IPS-20b (cell line): Measurements from ENCODE around the gene NME4.

Experiments
- H3K27ac ChIP-seq: one replicate; pipeline ENCODE4 v1.5.1; 2013; ENCODE audit warnings: low read length
- H3K27me3 ChIP-seq: 2 replicates; pipeline ENCODE4 v1.6.1; 2013; ENCODE audit warnings: mild to moderate bottlenecking, low read length, inconsistent platforms; ENCODE audit not compliant: insufficient read depth
- H3K36me3 ChIP-seq: 2 replicates; pipeline ENCODE4 v1.6.1; 2013; ENCODE audit warnings: low read depth, mild to moderate bottlenecking, inconsistent platforms, low read length, moderate library complexity; ENCODE audit not compliant: insufficient read depth
- H3K4me1 ChIP-seq: 2 replicates; pipeline ENCODE4 v1.6.1; 2013; ENCODE audit warnings: mild to moderate bottlenecking, control low read depth, inconsistent platforms, low read length, moderate library complexity; ENCODE audit not compliant: insufficient read depth
- H3K4me3 ChIP-seq: 2 replicates; pipeline ENCODE4 v1.5.1; 2013; ENCODE audit warnings: mild to moderate bottlenecking, low read length, inconsistent platforms
- H3K9ac ChIP-seq: 2 replicates; pipeline ENCODE4 v1.6.1; 2013; ENCODE audit warnings: low read depth, mild to moderate bottlenecking, inconsistent platforms, low read length, moderate library complexity
- H3K9me3 ChIP-seq: 2 replicates; pipeline ENCODE4 v1.6.1; 2013; ENCODE audit warnings: mild to moderate bottlenecking, low read depth, low read length, inconsistent platforms; ENCODE audit not compliant: insufficient read depth

NME4 gene

DNA sequence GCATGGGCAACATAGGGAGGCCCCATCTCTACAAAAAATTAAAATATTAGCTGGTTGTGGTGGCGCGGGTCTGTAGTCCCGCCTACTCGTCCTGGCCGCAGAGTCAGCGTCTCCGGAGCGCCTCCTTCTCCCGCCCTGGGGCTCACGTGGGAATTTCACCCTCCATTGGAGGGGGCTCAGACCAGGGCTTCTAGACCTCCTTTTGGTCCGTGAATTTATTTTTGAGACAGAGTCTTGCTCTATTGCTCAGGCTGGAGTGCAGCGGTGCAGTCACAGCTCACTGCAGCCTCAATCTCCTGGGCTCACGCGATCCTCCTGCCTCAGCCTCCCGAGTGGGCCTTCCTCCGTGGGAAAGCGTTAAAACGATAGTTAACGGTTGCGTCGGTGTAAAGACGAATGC, 394 bp upstream of the NME4 start:
- Histone ChIP-seq H3K27me3 (no peaks in the 10 kb centered on the region), H3K36me3 (peaks cover 28% of the 10 kb centered on the region), H3K4me1 (peaks cover 6% of the 10 kb centered on the region; the same call in 1 of the 2 replicates), H3K9ac (peak overlapping the region; percentile 75; the same call in 1 of the 2 replicates), H3K4me3 (peak overlapping the region; percentile 74), H3K9me3 (peaks cover 5% of the 10 kb centered on the region; the same call in 1 of the 2 replicates), H3K27ac (no peak overlapping the region)

DNA sequence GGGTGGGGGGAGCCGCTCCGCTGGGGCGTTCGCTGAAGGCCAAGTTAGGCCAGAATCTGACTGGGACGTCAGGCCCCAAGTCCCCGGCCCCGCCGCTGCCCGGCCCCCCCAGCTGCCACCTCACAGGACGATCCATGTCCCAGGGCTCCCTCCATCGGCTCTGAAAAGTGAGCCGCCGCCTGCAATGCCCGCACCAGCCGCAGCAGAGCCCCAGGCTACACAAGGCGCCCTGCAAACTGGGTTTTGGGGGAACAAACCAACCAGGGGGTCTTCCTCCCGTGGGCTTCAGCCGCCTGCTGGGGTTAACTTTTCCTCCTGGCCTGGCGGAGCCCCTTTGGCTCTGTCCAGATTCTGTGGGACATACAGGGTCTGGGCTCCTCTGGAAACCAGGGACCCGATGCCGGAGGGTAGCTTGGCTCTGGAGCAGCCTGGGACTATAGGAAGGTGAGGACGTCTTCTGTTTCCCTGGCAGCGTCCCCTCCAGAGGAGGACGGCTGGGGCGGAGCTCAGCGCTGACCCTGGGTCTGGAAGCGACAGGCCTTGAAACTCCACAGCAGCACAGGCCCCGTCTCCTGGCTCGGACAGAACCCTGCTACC, 835 bp downstream of the NME4 start:
- H3K27me3 ChIP-seq, result no peaks in the 10 kb centered on the region
- no peaks in the 10 kb centered on the region for H3K9me3 ChIP-seq
- H3K27ac ChIP-seq, result no peak overlapping the region
- peaks cover 6% of the 10 kb centered on the region; the same call in 1 of the 2 replicates for H3K4me1 ChIP-seq
- peak overlapping the region; percentile 48; the same call in 1 of the 2 replicates for H3K9ac ChIP-seq
- peaks cover 28% of the 10 kb centered on the region for H3K36me3 ChIP-seq
- peak overlapping the region; percentile 60; the same call in 1 of the 2 replicates for H3K4me3 ChIP-seq

DNA sequence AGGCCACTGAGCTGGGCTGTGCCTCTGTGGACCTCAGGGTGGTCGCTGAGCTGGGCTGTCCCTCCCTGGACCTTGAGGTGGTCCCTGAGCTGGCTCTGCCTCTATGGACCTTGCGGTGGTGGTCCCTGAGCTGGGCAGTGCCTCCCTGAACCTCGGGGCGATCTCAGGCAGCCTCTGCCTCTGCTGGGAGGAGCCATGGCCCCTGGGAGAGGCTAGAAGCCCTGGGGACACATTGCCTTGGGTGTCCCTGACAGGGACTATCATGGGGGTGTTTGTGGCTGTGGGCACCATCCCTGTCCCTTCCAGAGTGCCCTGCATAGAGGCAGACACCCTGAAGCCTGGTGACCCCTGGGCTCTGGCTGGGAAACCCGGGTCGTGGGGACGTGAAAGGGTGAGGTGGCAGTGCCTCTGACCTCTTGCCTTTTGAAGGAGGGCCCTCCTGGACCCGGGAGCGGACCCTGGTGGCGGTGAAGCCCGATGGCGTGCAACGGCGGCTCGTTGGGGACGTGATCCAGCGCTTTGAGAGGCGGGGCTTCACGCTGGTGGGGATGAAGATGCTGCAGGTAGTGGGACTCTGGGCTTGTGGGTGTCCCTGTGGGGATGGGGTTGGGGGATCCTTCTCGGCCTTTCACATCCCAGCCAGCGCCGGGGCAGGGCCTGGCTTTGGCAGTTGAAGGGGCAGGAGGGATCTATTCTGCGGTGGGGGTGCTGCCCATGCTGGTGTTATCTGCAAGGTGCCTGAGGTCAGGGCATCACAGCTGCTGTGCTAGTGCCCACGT, 1.8 kb downstream of the NME4 start:
- no peaks in the 10 kb centered on the region for H3K9me3 ChIP-seq
- peaks cover 28% of the 10 kb centered on the region for H3K36me3 ChIP-seq
- H3K27me3 ChIP-seq, result no peaks in the 10 kb centered on the region
- peak overlapping the region; percentile 60; the same call in 1 of the 2 replicates for H3K4me3 ChIP-seq
- no peak overlapping the region for H3K27ac ChIP-seq
- H3K9ac ChIP-seq, result no peak overlapping the region
- H3K4me1 ChIP-seq, result peaks cover 6% of the 10 kb centered on the region; the same call in 1 of the 2 replicates

DNA sequence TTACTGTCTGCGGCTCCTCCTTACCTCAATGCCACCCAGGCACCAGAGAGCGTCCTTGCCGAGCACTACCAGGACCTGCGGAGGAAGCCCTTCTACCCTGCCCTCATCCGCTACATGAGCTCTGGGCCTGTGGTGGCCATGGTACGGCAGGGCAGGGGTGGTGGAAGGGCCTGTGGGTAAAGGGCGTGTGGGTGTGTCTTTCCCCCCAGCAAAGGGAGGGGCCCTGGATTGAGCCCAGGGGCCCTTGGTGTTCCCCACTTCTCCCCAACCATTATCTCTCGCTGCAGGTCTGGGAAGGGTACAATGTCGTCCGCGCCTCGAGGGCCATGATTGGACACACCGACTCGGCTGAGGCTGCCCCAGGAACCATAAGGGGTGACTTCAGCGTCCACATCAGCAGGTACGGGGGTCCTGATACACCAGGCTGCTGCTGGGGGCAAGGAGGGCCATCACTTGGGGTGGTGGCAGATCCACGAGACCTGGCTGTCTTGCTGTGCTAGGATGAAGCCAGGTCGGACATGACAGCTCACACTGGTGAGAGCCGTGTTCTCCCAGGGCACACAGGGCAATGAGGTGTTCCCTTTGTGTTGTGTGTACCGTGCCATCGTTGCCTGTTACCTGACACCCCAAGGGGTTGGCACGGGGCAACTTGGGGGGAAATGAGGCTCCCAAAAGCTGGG, 2.5 kb downstream of the NME4 start:
- Histone ChIP-seq H3K4me1 (peaks cover 6% of the 10 kb centered on the region; the same call in 1 of the 2 replicates), H3K36me3 (peaks cover 28% of the 10 kb centered on the region), H3K4me3 (no peak overlapping the region), H3K9me3 (no peaks in the 10 kb centered on the region), H3K9ac (no peak overlapping the region), H3K27ac (no peak overlapping the region), H3K27me3 (no peaks in the 10 kb centered on the region)

DNA sequence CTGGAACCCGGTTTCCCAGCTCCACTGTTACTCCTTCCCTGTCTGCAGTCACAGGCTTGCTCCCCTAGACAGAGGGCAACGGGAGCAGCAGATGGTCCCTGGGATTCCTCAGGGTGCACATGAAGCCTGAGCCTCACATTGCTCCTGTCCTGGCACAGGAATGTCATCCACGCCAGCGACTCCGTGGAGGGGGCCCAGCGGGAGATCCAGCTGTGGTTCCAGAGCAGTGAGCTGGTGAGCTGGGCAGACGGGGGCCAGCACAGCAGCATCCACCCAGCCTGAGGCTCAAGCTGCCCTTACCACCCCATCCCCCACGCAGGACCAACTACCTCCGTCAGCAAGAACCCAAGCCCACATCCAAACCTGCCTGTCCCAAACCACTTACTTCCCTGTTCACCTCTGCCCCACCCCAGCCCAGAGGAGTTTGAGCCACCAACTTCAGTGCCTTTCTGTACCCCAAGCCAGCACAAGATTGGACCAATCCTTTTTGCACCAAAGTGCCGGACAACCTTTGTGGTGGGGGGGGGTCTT, 3.1 kb downstream of the NME4 start:
- Histone ChIP-seq H3K36me3 (peaks cover 28% of the 10 kb centered on the region), H3K27me3 (no peaks in the 10 kb centered on the region), H3K27ac (no peak overlapping the region), H3K9ac (no peak overlapping the region), H3K4me3 (no peak overlapping the region), H3K9me3 (no peaks in the 10 kb centered on the region), H3K4me1 (peaks cover 6% of the 10 kb centered on the region; the same call in 1 of the 2 replicates)

DNA sequence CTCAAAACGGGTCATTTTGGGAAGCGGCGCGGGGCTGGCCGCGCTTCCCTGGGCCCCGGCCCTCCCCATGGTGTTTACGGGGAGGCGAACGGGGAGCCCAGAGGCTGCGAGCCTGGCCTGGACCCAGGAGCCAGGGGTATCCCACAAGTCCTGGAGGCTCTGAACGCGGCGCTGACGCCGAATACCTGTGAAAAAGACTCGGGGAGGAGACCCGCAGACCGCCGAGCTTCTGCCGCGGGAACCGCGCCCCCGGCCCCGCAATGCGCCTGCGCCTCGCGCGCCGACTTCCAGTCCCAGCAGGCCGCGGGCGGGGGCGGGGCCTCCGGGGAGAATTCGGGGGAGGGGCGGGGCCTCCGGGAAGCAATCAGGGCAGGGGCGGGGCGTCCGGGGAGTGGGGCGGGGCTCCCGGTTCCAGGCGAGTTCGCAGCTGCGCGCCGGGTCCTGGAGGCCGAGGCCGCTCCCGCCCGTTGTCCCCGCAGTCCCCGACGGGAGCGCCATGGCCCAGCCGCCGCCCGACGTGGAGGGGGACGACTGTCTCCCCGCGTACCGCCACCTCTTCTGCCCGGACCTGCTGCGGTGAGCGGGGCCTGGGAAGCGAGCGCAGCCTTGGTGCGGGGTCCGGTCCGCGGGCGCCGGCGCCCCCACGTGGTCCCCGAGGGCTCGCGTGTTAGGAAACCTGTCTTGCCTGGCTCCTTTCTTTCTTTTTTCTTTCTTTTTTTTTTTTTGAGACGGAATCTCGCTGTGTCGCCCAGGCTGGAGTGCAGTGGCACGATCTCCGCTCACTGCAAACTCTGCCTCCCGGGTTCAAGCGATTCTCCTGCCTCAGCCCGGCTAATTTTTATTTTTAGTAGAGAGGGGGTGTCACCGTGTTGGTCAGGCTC, 4.7 kb downstream of the NME4 start, which contains the start of gene DECR2:
Gene DECR2 (plus strand): TSS at position 418 of the 881 bp plus-strand sequence. CDS start 79 bp downstream, at position 497.
- Histone ChIP-seq H3K4me1 (no peaks in the 10 kb centered on the region; the same call in 1 of the 2 replicates), H3K9me3 (no peaks in the 10 kb centered on the region), H3K4me3 (peak within 1 kb of the TSS; percentile 74), H3K27ac (peak within 1 kb of the TSS; percentile 1), H3K9ac (peak within 1 kb of the TSS; percentile 82), H3K36me3 (peaks cover 28% of the 10 kb centered on the region), H3K27me3 (no peaks in the 10 kb centered on the region)

DNA sequence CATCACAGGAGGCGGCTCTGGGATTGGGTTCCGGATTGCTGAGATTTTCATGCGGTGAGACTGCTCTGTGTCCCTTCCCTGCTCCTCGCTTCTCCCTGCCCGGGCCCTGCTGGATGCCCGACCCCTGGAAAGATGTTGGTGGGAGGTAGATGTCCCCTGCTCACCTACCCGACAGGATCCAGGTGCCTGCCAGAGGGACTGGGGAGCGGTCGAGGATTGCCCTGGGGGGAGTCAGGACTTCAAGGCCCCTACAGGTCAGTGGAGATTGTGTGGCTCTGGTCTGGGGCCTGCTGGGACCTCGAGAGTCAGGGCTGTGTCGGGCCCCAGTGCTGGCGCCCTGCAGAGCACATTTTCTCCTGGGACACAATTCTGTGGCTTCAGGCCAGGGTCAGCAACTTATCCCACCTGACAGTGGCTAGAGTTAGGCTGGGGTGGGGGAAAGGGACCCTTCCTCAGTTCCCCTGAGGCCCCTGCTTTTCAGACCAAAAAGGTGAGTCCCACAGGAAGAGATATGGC, 8.0 kb downstream of the NME4 start:
- Histone ChIP-seq H3K27me3 (no peaks in the 10 kb centered on the region), H3K9ac (no peak overlapping the region), H3K4me1 (no peaks in the 10 kb centered on the region; the same call in 1 of the 2 replicates), H3K4me3 (no peak overlapping the region), H3K9me3 (no peaks in the 10 kb centered on the region), H3K36me3 (peaks cover 7% of the 10 kb centered on the region; the same call in 1 of the 2 replicates), H3K27ac (no peak overlapping the region)

DNA sequence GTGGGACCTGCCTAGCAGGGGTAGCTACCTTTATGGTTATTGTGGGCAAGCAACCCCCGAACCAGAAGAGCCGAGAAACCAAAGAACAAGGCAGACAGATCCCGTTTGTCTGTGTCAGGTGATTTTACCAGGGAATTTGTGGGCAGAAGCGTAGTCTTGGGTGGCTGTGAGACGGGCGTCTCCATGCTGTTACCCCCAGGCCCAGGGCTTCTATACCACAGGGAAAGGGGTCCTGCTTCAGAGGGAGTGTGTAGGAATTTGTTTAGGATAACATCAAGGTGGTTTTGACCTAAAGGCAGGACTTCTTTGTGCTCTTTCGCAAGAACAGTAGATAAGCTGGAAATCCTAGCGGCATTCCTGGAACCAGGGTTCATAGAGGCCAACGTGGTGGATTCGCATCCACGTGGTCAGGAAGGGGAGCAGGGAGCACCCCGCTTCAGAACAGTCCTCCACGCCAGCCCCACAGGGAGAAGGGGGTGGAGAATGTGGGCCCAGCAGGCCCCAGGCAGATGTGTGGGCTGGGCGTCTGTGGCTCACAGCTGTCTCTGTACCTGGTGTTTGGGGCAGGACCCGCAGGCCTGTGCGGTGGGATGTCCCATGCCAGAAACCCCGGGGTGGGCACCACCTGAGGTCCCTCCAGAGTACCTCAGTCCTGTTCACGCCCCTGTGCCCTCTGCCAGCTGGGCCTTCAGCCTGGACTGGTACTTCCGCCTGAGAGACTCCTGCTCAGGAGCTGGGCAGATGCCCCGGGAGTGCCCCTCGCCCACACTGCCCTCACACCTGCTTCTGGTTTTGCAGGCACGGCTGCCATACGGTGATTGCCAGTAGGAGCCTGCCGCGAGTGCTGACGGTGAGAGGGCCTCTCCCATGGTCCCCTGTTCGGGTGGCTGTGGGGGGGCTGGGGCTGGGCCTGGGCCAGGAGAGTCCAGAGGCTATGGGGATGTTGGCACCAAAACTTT, 8.8 kb downstream of the NME4 start:
- H3K9ac ChIP-seq, result no peak overlapping the region
- no peak overlapping the region for H3K27ac ChIP-seq
- H3K27me3 ChIP-seq, result no peaks in the 10 kb centered on the region
- no peaks in the 10 kb centered on the region; the same call in 1 of the 2 replicates for H3K4me1 ChIP-seq
- no peaks in the 10 kb centered on the region for H3K36me3 ChIP-seq
- H3K9me3 ChIP-seq, result no peaks in the 10 kb centered on the region
- H3K4me3 ChIP-seq, result no peak overlapping the region

DNA sequence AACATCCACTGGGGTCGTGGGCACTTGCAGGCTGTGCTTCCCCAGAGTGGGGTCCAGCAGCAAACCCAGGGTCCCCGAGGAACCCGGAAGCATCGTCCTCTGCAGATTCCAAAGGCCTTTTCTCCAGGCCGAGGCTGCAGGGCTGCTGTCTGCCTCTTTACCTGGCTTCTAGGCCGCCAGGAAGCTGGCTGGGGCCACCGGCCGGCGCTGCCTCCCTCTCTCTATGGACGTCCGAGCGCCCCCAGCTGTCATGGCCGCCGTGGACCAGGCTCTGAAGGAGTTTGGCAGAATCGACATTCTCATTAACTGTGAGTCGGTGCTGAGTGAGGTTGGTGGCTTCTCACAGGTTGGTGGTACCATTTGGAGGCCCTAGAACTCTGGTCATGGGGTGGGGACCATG, 10.3 kb downstream of the NME4 start:
- H3K27me3 ChIP-seq, result no peaks in the 10 kb centered on the region
- no peak overlapping the region for H3K4me3 ChIP-seq
- no peaks in the 10 kb centered on the region for H3K4me1 ChIP-seq
- no peaks in the 10 kb centered on the region for H3K9me3 ChIP-seq
- 0 out of 2 replicates have a peak, but pooled peaks cover 5% of the 10 kb centered on the region for H3K36me3 ChIP-seq
- no peak overlapping the region for H3K9ac ChIP-seq
- no peak overlapping the region for H3K27ac ChIP-seq
